Mucosa of rectum (tissue), 2 donors: ENCODE data around the gene BPIFB2.
"Not testable (repeated sequence)": the region's sequence is repeated elsewhere in the genome, so short reads cannot be mapped to it uniquely, and the experiment has no call there.

Experiments
- H3K27ac ChIP-seq, 2 donors: one replicate each; pipeline ENCODE4 v1.7.0; 2013; ENCODE audit warnings: inconsistent platforms in 2 of 2, low read depth in 2 of 2, low read length in 2 of 2
- H3K27me3 ChIP-seq, 2 donors: one replicate each; pipeline ENCODE4 v1.7.0; 2013; ENCODE audit warnings: low read length in 2 of 2; ENCODE audit not compliant: control insufficient read depth in 2 of 2, insufficient read depth in 2 of 2
- H3K36me3 ChIP-seq, 2 donors: one replicate each; pipeline ENCODE4 v1.7.0; 2013; ENCODE audit warnings: low read length in 2 of 2; ENCODE audit not compliant: control insufficient read depth in 2 of 2, insufficient read depth in 2 of 2
- H3K4me1 ChIP-seq, 2 donors: one replicate each; pipeline ENCODE4 v1.7.0; 2013; ENCODE audit warnings: low read length in 2 of 2, mild to moderate bottlenecking in 1 of 2; ENCODE audit not compliant: control insufficient read depth in 2 of 2, insufficient read depth in 2 of 2
- H3K4me3 ChIP-seq, 2 donors: one replicate each; pipeline ENCODE4 v1.7.0; 2013; ENCODE audit warnings: low read length in 2 of 2
- H3K9ac ChIP-seq, 2 donors: one replicate each; pipeline ENCODE4 v1.7.0; 2013; ENCODE audit warnings: low read length in 2 of 2, low read depth in 1 of 2, mild to moderate bottlenecking in 1 of 2
- H3K9me3 ChIP-seq, 2 donors: one replicate each; pipeline ENCODE4 v1.7.0; 2013; ENCODE audit warnings: low read length in 2 of 2; ENCODE audit not compliant: control insufficient read depth in 2 of 2
- donor health status: healthy.
- donor health status: Normal muscosa, but diverticular disease.

BPIFB2 gene

GRCh38 chr20:33007376-33008335 is at the start of gene BPIFB2:
Gene BPIFB2, plus strand, starts transcription at chr20:33007704. Its CDS starts 871 bp downstream, at chr20:33008575.
- Histone ChIP-seq H3K4me1 (no peaks in the 10 kb centered on the region), H3K27me3 (no peaks in the 10 kb centered on the region), H3K9ac (no peak within 1 kb of the TSS), H3K36me3 (no peaks in the 10 kb centered on the region), H3K9me3 (no peaks in the 10 kb centered on the region), H3K27ac (no peak within 1 kb of the TSS), H3K4me3 (no peak within 1 kb of the TSS)

GRCh38 chr20:32958574-32958973 is 48.9 kb upstream of the BPIFB2 start:
- Histone ChIP-seq H3K27me3 (no peaks in the 10 kb centered on the region), H3K4me1 (no peaks in the 10 kb centered on the region), H3K36me3 (no peaks in the 10 kb centered on the region), H3K27ac (no peak overlapping the region), H3K4me3 (no peak overlapping the region), H3K9ac (no peak overlapping the region), H3K9me3 (peaks cover 0 to 2% of the 10 kb centered on the region in 2 donors)

GRCh38 chr20:32959351-32960221 is 47.9 kb upstream of the BPIFB2 start:
- no peaks in the 10 kb centered on the region for H3K27me3 ChIP-seq
- no peaks in the 10 kb centered on the region for H3K36me3 ChIP-seq
- H3K27ac ChIP-seq = no peak overlapping the region
- no peak overlapping the region for H3K4me3 ChIP-seq
- H3K9ac ChIP-seq = no peak overlapping the region
- H3K4me1 ChIP-seq = no peaks in the 10 kb centered on the region
- peaks cover 0 to 2% of the 10 kb centered on the region in 2 donors for H3K9me3 ChIP-seq

GRCh38 chr20:32960222-32960518 is 47.3 kb upstream of the BPIFB2 start:
- no peaks in the 10 kb centered on the region for H3K36me3 ChIP-seq
- H3K4me1 ChIP-seq = no peaks in the 10 kb centered on the region
- H3K27ac ChIP-seq = no peak overlapping the region
- H3K9me3 ChIP-seq = peaks cover 0 to 2% of the 10 kb centered on the region in 2 donors
- no peak overlapping the region for H3K4me3 ChIP-seq
- H3K9ac ChIP-seq = no peak overlapping the region
- no peaks in the 10 kb centered on the region for H3K27me3 ChIP-seq

- no peak overlapping the region for H3K27ac ChIP-seq
- no peaks in the 10 kb centered on the region for H3K36me3 ChIP-seq
- H3K9ac ChIP-seq = no peak overlapping the region
- H3K9me3 ChIP-seq = peaks cover 0 to 2% of the 10 kb centered on the region in 2 donors
- no peak overlapping the region for H3K4me3 ChIP-seq
- H3K27me3 ChIP-seq = no peaks in the 10 kb centered on the region
- H3K4me1 ChIP-seq = no peaks in the 10 kb centered on the region
Observed at GRCh38 chr20:32960849-32961731, 46.4 kb upstream of the BPIFB2 start.

GRCh38 chr20:32962053-32962452 is 45.5 kb upstream of the BPIFB2 start:
- H3K9ac ChIP-seq = no peak overlapping the region
- peaks cover 0 to 2% of the 10 kb centered on the region in 2 donors for H3K4me1 ChIP-seq
- H3K4me3 ChIP-seq = no peak overlapping the region
- H3K27me3 ChIP-seq = no peaks in the 10 kb centered on the region
- no peak overlapping the region for H3K27ac ChIP-seq
- H3K9me3 ChIP-seq = peaks cover 0 to 2% of the 10 kb centered on the region in 2 donors
- no peaks in the 10 kb centered on the region for H3K36me3 ChIP-seq

- H3K27me3 ChIP-seq, H3K27ac ChIP-seq: not testable (repeated sequence)
Observed at GRCh38 chr20:32962646-32963045, 44.9 kb upstream of the BPIFB2 start.

GRCh38 chr20:32963176-32963575 is 44.3 kb upstream of the BPIFB2 start:
- Histone ChIP-seq H3K4me1 (peaks cover 0 to 2% of the 10 kb centered on the region in 2 donors), H3K36me3 (no peaks in the 10 kb centered on the region), H3K27ac (no peak overlapping the region), H3K9me3 (no peaks in the 10 kb centered on the region), H3K4me3 (no peak overlapping the region), H3K9ac (no peak overlapping the region), H3K27me3 (no peaks in the 10 kb centered on the region)

More at GRCh38 chr20:32962646-32963045, 44.9 kb upstream of the BPIFB2 start:
- H3K36me3 ChIP-seq, H3K9me3 ChIP-seq, H3K4me3 ChIP-seq, H3K9ac ChIP-seq, H3K4me1 ChIP-seq: not testable (repeated sequence)

- Histone ChIP-seq H3K9me3 (no peaks in the 10 kb centered on the region), H3K9ac (no peak overlapping the region), H3K27me3 (no peaks in the 10 kb centered on the region), H3K27ac (no peak overlapping the region), H3K4me1 (peaks cover 0 to 5% of the 10 kb centered on the region in 2 donors), H3K4me3 (no peak overlapping the region), H3K36me3 (no peaks in the 10 kb centered on the region)
Observed at GRCh38 chr20:32964575-32964974, 42.9 kb upstream of the BPIFB2 start.
